GM04504 (cell line): ENCODE measurements around the gene ABCD2.
"Not testable (repeated sequence)": the region's sequence is repeated elsewhere in the genome, so short reads cannot be mapped to it uniquely, and the experiment has no call there.

Source experiments
- DNase-seq: peaks from one replicate; pipeline ENCODE4 v3.0.0-alpha.2; 2012; ENCODE audit warnings: low read depth

ABCD2 gene

DNA sequence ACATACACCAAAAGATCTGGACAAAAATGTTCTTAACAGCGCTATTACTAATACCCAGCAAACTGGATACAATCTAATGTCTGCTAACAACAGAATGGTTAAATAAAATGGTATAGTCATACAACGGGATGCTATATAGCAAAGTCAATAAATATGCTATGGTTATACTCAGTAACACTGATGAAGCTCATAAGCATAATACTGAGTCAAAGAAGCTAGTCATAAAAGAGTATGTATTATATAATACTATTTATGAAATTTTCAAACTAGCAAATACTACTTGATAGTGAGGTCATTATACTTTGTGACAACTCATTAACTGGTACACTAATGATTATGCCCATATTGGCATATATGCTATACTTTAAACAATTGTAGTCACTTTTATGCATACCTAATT lies 7.4 kb downstream of the ABCD2 start:
- no peak for DNase-seq

DNA sequence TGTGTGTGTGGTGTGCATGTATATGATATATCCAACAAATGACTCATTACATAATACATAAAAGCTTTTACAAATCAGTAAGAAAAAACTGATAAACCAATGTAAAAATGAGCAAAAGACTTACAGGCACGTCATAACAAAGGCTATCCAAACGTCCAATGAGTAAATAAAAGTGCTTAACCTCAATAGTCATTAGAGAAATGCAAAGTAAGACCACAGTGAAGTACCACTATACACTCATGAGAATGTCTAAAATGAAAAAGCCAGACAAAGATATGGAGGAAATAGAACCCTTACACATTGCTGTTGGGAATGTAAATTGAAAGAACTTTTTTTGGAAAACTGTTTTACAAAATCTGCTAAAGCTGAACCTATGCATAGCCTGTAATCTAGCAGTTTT lies 7.8 kb downstream of the ABCD2 start:
- DNase-seq, result no peak

DNA sequence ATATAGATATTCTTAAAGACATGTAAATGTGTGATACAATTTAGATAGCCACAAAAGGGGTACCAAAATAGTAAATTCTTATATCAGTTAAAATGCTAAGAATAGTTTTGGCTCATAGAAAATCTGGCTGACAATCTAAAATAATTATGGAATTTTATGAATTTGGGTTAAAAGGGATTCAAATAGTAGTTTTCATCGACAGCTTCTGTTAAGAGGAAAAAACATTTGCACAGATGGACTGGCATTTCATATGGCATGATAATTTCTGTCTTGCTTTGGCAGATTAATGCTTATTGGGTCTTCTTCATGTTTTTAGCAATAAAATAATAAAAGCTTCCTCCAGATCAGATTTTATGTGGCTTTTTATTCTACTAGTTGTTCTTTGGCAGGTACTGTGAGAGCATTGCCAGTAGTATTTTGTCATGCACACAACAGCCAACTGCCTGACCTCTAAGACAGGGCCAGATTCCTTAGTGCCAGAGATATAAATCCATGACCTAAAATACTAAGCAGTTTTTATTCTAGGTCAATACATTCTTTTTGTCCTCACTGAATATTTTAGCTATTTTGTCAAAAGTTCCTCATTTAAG lies 9.1 kb downstream of the ABCD2 start:
- no peak for DNase-seq

DNA sequence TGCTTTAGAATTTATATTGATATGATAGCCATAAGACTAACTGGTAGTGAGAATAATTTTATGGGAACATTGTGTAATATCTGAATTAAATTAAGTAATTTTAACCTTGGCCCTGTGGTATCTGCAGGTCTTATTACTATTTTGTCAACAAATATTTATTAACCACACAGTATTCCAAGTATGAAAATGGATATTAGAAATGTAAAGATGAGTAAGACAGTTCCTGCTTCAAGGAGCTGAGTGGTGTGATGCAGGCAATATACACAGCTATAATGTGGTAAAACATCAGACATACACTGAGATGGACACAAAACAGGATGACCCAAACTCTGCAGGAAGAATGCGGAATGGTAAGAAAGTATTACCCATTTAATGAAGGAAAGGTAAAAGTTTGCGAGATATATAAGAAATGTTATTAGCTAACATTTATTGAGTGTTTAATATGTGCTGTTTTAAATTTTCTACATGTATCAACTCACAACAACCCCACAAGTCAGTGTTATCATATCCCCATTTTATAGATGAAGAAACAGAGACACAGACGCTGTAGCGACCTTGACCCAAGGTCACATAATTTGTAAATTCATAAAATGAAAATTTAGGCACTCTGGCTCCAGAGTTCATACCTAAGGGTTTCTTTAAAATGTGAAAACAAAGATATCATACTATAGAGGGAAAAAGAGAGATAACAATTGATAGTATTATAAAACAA lies 12.7 kb downstream of the ABCD2 start:
- no peak for DNase-seq

DNA sequence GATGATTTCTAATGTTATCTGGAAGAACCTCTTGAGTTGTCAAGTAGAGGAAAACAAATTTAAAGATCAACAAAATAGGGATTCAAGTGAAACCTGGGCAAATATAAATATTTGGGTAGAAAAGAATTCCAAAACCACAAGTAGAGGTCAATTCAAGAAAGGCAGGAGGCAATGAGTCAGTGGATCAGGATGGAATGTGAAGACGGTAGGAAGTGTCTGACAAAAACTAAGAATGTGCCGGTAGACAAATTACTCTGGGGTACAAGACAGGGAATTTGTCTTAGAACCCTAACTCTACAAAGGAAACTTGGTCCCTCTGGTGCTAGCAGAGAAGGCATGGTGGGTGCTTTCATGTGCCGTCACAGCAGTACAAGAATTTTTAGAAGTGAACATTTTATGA lies 13.6 kb downstream of the ABCD2 start:
- DNase-seq, result no peak

DNA sequence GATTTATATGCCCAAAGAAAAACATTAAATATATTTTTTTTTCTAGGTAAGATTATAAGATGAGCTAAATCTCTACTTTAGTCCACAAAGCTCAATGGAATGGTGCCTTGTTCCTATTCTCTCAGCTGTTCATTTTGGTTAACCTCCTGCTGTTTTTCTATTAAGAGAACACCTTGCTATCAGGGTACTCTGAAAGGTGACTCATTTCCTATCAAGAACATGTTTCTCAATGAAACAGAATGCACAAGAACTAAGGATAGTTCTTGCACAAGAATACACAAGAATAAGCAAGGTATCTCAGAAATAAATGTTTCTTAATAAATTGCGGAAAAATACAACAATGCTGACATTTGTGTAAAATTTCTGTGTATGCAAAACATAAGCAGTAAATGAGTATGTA lies 14.1 kb downstream of the ABCD2 start:
- DNase-seq, result no peak

DNA sequence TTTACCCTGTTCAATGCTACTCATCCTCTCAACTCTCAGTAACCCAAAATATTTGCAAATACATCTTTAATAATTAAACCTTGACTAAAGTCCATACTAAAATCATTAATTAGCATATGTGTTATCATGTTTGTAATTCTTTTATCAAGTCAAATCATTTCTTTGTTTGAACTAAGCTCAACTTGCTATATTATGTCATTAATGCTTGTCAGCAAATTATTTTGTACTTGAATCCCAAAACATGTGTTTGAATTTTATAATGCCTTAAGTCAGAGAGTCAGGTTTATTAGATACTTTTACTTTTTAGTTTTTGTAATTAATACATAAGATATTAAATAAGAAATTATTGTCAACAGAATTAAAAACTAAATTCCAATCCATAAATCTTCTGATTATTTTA lies 16.5 kb downstream of the ABCD2 start:
- no peak for DNase-seq

DNA sequence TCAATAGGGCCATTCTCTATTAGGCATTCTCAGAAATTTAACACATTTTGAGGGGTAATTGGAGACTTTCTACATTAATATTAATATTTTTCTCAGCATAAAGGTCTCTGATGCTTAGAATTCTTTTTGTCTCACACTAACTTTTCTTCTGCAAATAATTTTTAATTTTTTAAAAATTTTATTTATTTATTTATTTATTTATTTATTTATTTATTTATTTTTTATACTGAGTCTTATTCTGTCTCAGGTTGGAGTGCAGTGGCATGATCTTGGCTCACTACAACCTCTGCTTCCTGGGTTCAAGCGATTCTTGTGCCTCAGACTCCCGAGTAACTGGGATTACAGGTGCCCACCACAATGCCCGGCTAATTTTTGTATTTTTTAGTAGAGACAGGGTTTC lies 17.7 kb downstream of the ABCD2 start:
- not testable (repeated sequence) for DNase-seq

DNA sequence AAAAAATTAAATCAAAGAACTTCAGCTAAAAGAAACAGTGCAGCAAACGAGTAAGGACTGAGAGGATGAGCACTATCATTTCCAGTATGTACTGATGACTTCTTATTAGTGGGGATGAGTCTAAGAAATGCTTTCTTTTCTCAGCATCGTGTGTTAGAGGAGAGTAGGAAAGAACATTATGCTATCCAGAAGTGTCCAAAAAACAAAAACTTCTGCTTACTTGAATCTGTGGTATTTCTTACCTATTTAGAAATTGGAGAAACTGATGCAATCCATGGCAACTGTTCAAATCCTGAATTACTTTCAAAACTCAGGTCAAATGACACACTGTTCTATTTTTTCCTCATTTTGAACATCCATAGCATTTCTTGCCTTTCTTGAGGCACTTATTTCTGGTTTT lies 23.7 kb downstream of the ABCD2 start:
- no peak for DNase-seq

DNA sequence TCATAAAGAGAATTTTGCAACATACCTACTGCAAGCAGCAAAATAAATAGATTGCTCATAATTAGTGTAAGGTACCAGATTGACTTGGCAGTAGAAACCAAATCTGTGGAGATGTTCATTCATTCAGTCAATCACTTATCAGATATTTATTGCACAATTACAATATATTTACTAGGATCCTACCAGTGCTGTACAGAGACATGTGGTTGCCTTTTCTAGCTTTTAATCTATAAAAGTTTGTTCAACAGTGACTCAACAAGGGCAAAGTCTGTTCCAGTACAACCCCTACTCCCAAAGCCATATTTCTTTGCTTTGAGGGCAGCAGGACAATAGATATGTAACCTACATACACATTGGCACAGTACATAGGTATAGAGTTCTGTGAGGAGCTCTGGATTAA lies 27.3 kb downstream of the ABCD2 start:
- DNase-seq, result no peak

DNA sequence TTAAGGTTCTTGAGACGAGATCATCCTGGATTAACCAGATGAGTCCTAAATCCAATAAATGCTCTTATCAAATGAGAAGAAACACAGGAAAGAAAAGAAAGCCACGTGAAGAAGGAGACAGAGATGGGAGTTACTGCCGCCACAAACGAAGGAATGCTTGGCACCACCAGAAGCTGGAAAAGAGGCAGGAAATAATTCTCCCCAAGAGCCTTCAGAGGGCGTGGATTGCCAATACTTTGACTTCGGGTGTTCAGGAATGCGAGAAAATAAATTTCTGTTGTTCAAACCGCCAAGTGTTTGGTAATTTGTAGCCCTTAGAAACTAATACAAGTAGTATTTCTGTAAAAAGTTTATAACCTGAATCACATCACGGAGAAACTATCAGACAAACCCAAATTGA lies 31.3 kb downstream of the ABCD2 start:
- DNase-seq, result no peak

DNA sequence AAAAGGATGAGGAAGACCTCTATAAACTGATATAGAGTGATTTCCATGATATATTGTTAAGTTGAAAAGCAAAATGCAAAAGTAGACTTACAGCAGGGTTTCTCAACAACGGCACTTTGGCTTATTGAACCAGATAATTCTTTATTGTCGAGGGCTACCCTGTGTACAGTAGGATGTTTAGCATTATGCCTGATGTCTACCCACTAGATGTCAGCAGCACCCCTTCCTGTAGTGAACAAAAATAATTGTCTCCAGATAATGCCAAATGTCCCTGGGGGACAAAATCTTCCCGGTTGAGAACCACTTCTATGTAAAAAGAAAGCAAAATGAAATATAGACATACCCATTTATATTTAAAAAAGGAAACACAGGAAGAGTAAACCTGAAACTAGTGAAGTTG lies 32.4 kb downstream of the ABCD2 start:
- no peak for DNase-seq

DNA sequence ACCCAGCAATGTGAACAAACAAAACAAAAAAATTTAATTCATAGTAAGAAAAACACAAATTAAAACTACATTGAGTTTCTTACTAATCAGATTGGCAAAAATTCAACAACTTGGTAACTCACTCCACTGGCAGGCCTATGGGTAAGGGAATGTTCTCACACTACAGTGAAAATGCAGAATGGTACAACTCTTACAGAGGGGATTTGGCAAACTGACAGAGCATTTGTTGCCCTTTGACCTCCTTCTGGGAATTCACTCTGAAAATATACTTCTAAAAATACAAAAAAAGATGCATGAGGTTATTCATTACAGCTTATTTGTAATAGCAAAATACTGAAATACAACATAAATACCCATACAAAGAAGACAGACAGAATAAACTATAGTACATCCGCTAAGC lies 32.8 kb downstream of the ABCD2 start:
- no peak for DNase-seq

DNA sequence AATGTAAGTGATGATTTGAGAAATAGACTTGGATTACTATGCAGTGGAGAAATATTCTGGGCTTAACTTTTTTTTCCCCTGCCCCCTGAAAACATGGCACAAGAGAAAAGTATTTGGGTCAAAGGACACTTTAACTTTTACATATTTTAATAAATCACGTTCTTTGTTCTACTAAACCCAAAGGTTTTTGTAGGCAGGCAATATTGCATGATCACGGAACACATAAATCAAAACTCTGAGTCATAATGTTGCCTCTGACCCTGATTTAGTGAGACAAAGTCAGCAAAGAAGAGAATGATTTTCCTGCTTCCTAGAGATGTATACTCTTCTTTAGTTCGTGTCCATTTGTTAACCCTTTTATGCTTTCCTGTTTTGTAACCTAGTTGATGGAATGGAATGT lies 38.0 kb downstream of the ABCD2 start:
- DNase-seq, result no peak

DNA sequence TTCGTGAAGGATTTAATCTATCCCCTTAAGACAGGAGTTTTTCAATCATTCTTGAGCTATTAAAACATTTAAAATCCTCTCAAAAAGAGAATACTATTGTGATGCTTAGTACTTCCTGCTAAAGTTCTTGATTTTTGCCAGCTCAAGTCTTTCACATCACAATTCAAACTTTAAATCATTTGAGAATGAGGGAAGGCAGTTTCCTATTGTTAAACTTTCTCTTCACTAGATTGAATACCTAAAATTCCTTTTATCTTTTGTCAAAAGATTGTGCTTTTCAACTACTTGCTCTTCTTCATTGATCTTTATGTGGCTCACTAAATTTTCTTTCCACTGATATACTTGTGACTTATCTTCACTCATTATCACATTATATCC lies 44.1 kb downstream of the ABCD2 start:
- DNase-seq, result no peak

DNA sequence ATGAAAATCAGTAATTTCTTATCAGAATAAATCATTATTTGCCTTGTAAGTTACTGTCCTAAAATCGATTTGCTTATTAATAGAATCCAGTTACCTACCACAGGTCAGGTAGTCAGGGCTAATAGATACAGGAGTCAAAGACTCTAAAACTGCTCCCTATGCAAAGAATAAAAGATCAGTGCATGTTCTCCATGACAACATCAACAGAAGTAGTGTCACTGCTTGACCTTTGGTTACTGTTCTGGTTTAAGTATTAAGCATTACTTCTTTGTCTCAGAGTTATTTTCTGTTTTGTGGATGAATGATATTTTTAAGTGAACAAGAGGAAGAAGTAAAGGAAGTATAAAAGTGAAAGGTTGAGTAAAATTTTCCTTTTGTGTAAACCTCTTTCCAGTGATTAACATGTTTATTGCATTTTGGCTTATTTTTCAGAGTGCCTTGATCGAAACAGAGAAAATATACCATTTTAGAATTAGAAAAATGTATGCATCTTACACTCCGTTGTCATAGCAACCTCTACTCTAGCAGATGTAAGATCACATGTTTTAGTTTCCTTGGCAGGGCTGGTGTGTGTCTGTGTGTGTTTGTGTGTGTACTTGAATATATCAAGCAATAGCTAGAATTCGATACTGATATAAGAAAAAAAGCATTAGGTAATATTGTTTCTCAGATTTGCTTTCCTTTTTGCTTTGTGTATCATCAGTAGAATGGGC lies 44.7 kb downstream of the ABCD2 start:
- DNase-seq, result no peak

DNA sequence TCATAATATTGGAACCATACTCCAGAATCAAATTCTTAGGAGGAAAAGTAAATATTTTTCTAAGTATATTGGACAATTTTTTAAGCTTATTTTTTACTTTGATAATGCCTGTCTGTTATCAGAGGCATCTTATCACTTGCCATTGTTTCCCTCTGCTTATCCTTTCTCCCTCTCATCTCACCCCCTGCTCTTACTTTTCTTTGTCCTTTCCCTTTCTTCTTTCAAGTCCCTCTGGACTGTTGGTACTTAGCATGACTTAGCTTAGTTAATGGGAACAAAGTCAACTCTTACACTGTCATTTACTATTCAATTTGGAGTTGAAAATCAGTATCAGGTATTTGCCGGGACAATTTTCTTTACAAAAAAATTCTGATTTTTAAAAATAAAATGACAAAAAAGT lies 45.2 kb downstream of the ABCD2 start:
- DNase-seq, result no peak

DNA sequence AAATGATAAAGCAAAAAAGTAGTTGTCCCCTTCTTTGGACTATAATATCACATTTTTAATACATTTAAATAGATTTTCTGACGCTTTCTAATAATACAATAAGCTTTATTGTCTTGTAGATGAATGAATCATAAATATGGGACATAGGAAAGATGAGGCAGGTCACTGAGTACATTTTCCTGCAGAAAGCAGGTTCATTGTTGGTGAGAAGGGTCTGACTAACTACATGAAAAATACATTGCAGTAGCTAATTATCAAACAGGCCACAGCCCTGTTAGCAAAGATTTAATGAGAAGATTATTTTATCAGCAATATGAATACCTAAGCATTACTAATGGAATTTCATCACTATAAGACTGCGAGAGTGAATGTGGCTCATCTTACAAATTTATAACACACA lies 45.6 kb downstream of the ABCD2 start:
- no peak for DNase-seq

DNA sequence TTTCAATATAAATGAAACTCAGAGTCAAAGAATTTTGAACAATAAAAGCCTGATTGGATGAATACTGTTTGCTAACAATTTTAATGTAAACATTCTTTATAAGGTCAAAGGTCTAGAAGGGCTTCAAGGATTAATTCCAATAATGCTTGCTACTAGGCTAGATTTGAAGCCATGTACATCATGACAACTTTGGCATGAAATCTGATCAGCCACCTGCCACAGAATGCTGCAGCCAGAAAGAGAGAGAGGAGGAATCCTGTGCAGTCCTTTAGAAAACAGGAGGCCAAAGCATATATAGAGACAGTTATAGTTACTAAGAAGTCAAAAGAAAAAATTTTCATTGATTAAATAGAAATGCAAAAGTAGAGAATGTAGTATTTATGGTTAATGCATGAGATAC lies 47.1 kb downstream of the ABCD2 start:
- no peak for DNase-seq

DNA sequence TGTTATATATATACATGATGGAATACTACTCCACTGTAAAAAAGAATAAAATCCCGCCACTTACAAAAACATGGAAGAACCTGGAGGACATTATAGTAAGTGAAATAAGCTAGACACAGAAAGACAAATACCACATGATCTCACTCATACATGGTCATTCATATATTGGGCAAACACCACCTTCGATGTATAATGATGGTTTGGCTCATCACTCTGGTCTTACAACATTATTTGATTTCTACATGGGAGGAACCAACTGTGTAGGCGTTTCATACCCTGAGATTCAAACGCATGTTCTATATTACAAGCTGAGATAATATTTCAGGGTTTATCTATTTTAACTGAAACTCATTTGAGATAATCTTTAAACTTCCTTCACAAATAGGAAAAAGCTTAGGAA lies 48.3 kb downstream of the ABCD2 start:
- DNase-seq, result no peak

DNA sequence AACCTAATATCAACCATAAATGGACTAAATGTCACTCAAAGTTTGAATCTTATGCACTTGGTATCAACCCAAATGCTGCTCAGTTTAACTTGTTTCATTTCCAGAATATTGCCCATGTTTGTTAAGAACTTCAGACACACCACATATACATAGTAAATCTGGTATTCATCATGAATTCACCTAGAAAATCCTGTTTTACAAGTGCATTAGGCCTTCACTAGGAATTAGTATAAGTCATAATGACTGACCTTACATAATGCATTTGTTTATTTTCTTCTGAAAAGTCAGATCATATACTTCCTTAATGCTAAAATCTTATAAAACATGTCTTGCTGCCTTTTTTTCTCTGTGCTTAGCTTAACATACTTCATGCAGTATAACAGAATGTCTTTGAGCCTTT lies 66.1 kb downstream of the ABCD2 start:
- DNase-seq, result no peak

DNA sequence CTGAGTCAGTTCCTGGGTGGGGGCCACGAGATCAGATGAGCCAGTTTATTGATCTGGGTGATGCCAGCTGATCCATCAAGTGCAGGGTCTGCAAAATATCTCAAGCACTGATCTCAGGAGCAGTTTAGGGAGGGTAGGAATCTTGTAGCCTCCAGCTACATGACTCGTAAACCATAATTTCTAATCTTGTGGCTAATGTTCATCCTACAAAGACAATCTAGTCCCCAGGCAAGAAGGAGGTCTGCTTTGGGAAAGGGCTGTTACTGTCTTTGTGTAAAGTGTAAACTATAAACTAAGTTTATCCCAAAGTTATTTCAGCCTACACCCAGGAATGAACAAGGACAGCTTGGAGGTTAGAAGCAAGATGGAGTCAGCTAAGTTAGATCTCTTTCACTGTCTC lies 75.4 kb downstream of the ABCD2 start:
- not testable (repeated sequence) for DNase-seq

DNA sequence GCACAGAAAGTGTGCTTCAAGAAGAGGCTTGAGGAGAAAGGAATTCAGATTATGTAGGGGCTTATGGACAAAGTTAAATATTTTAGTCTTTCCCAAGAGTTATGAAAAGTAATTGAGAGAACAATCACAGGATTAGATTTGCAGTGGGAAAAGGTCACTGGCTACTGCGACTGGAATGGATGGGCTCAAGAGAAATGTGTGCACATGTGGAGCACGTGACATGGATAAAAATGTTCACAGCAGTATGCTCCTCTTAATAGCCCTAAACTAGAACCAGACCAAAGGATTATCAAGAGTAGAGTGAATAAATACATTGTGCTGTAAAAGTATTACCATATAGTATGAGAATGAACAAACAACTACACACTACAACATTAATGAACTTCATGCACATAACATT lies 78.1 kb downstream of the ABCD2 start:
- DNase-seq, result no peak

DNA sequence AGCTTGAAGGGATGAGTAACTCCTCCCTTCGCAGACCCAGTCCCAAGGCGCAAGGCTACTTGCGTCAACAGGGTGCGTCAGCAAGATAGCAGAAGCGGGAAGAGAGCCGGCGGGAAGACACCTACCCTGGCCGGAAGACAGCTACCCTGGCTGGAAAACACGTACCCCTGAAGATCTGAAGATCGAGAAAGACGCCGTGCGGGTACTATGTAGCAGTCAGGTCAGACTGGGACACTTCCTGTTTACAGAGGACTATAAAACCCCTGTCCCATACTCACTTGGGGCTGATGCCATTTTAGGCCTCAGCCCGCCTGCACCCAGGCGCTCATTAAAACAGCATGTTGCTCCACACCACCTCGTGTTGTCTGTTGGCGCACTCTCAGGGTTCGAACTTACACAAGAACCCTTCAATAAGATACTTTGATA lies 80.9 kb downstream of the ABCD2 start:
- DNase-seq, result no peak
